ENCODE results near the gene BRD3. TPM values are rescaled to one million over a fixed set of nuclear protein-coding genes. Genes with fewer than 3 reads are reported as not detected.

The BRD3 gene
- total RNA-seq, 4 donors from 2014 or later, result 17.6 to 52.9 (median 29.0) TPM

DNA sequence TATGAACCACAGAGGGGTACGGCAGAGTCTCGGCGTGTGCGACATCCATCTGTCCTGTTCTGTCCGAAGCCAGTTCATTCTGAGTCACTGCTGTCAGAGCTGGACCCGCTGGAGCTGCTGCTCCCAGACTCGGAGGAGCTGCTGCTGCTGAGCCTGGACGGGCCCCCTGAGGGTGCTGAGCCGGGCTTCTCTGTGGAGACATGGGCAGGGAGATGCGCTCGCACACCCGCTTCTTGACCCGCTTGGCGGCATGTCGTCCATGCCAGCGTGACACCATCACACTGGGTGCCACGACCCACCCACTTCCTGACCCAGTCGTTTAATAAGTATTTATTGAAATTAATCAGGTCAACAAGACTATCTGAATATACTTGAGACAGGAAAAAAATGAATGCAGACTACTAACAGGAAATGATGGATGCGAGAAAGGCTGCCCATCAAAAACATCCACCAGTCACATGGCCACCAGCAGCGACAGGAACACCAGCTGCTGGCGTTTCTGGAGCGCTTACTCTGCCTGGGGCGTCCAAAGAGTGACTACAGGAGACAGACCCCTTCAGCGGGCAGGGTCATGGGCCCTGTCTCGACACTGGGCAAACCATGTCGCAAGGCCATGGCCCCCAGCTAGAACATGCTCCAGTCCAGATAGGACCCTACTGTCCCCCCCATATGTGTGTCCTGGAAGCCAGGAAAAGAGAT is 34.2 kb downstream of the BRD3 start:
- no peaks in the 10 kb centered on the region for H3K9me3 ChIP-seq
- H3K4me3 ChIP-seq, result no peak overlapping the region
- TF ChIP-seq POLR2A (IDR thresholded peaks at IDR 0.05) (no peak), POLR2AphosphoS5 (IDR thresholded peaks at IDR 0.05) (no peak), EP300 (IDR thresholded peaks at IDR 0.05) (no peak)
- TF ChIP-seq, protein P1, sequence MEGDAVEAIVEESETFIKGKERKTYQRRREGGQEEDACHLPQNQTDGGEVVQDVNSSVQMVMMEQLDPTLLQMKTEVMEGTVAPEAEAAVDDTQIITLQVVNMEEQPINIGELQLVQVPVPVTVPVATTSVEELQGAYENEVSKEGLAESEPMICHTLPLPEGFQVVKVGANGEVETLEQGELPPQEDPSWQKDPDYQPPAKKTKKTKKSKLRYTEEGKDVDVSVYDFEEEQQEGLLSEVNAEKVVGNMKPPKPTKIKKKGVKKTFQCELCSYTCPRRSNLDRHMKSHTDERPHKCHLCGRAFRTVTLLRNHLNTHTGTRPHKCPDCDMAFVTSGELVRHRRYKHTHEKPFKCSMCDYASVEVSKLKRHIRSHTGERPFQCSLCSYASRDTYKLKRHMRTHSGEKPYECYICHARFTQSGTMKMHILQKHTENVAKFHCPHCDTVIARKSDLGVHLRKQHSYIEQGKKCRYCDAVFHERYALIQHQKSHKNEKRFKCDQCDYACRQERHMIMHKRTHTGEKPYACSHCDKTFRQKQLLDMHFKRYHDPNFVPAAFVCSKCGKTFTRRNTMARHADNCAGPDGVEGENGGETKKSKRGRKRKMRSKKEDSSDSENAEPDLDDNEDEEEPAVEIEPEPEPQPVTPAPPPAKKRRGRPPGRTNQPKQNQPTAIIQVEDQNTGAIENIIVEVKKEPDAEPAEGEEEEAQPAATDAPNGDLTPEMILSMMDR (IDR thresholded peaks at IDR 0.05), result no peak
- H3K27me3 ChIP-seq, result no peaks in the 10 kb centered on the region
- no peaks in the 10 kb centered on the region for H3K4me1 ChIP-seq
- DNase-seq (ENCODE audit: low spot score in 2 of 2), result peak in 1 of 2 donors; percentile 50
- 92% methylated on average over 23 of the region's 26 CpGs for WGBS
- H3K27ac ChIP-seq, result no peak overlapping the region
- peaks cover 76% of the 10 kb centered on the region for H3K36me3 ChIP-seq

DNA sequence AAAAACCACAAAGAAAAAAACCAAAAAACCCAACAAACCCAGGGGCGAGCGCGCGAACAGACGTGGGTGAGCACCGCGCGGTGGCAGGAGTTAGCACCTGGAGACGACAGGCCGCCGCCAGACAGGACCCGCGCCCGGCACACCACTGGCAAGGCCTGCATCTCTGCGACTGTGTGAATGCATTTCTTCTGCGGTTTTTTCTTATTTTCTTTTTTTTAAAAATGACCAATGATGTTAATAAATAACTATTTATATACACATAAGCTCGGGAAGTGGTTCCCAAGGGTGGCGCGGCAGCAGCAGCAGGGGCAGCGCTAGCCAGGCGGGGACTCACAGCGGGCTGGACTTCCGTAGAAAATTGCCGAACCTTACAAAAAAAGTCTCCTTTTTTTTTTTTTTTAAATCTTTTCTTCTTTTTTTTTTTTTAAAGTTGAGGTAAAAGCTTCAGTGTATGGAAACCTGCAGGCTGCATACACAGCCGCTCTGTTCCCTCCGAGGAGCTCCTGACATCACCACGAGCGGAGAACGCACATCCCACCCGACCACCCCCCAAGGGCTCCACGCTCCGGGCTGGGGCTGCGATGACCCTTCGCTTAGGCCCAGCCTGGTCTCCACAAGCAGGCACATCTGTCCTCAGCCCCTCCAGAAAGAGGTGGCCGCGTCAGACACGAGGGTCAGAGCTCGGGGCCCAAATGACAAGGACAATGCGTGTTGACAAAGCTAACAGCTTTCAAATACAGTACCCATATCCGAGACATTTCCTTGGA is 35.2 kb downstream of the BRD3 start:
- TF ChIP-seq POLR2A (IDR thresholded peaks at IDR 0.05), result no peak
- no peak for TF ChIP-seq EP300 (IDR thresholded peaks at IDR 0.05)
- no peak for TF ChIP-seq POLR2AphosphoS5 (IDR thresholded peaks at IDR 0.05)
- TF ChIP-seq, protein P1 (IDR thresholded peaks at IDR 0.05), result no peak
- Histone ChIP-seq H3K4me3 (no peak overlapping the region), H3K36me3 (peaks cover 67% of the 10 kb centered on the region), H3K9me3 (no peaks in the 10 kb centered on the region), H3K27ac (no peak overlapping the region), H3K4me1 (no peaks in the 10 kb centered on the region), H3K27me3 (no peaks in the 10 kb centered on the region)
- DNase-seq (ENCODE audit: low spot score in 2 of 2), result peak in 1 of 2 donors; percentile 46
- 94% methylated on average over 40 of the region's 40 CpGs for WGBS

DNA sequence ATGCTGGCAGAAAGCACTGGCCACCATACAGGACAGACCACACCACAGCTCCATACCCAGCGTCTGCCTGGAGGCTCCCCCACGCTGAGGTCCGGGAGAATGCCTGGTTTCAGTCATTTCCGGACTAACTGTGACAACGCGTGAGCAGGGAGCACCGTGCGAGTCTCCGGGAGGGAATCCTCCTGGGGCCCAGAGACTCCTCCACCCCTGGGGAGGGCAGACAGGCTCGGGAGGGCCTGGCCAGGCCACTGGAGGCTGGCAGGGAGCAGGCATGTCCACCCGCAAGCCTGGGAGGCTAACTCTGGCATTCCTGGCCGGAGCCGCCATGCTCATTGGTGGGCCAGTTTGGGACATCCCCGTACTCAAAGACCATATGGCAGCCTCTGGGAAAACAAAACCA is 36.0 kb downstream of the BRD3 start:
- TF ChIP-seq EP300 (IDR thresholded peaks at IDR 0.05) (no peak), POLR2A (IDR thresholded peaks at IDR 0.05) (no peak), POLR2AphosphoS5 (IDR thresholded peaks at IDR 0.05) (no peak)
- TF ChIP-seq, protein P1 (IDR thresholded peaks at IDR 0.05), result no peak
- H3K36me3 ChIP-seq, result peaks cover 61% of the 10 kb centered on the region
- no peaks in the 10 kb centered on the region for H3K9me3 ChIP-seq
- 91% methylated on average over 8 of the region's 14 CpGs for WGBS
- H3K4me3 ChIP-seq, result no peak overlapping the region
- DNase-seq (ENCODE audit: low spot score in 2 of 2), result peak in 1 of 2 donors; percentile 35
- H3K4me1 ChIP-seq, result no peaks in the 10 kb centered on the region
- no peaks in the 10 kb centered on the region for H3K27me3 ChIP-seq
- no peak overlapping the region for H3K27ac ChIP-seq

DNA sequence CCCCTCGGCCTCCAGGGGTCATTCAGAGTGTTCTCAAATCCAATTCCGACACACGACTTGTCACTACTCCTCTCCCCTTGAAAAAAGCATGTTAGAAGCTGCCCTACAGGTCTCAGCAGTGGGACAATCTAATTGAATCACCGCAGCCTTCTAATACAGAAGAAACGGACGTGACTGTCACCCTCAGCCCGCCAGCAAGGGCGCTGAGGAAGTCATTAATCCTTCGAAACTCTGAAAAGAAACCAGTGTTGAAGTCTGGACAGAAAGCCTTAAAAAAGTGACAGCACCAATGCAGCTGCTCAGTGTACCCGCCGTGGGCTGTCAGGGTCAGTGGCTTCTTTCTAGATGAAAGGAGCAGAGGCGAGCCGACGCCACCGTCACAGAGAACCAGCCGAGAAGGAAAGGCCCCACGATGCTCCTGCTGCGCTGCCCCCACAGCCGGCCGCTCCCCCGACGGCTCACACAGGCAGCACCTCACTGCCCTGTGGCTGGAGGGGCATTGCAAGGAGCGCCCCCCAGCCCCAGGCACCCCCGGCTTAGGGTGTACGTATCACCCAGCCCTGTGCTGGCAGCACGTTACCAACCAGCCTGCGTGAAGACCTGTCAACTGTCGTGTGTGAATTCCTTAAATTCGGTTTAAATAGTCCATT is 36.9 kb downstream of the BRD3 start:
- no peak overlapping the region for H3K4me3 ChIP-seq
- no peaks in the 10 kb centered on the region for H3K9me3 ChIP-seq
- DNase-seq (ENCODE audit: low spot score in 2 of 2), result no peak
- no peak overlapping the region for H3K27ac ChIP-seq
- H3K4me1 ChIP-seq, result peaks cover 4% of the 10 kb centered on the region
- no peaks in the 10 kb centered on the region for H3K27me3 ChIP-seq
- TF ChIP-seq POLR2A (IDR thresholded peaks at IDR 0.05) (no peak), EP300 (IDR thresholded peaks at IDR 0.05) (no peak), POLR2AphosphoS5 (IDR thresholded peaks at IDR 0.05) (no peak)
- TF ChIP-seq, protein P1 (IDR thresholded peaks at IDR 0.05), result no peak
- peaks cover 52% of the 10 kb centered on the region for H3K36me3 ChIP-seq
- 90% methylated on average over 17 of the region's 29 CpGs for WGBS
